DOHH2 (cell line): Measurements from ENCODE around the gene MOXD1.

Source experiments
- H3F3A ChIP-seq: fragments of 200-600 bp; sonication (generic), shearing (Covaris generic); 2 replicates; pipeline ENCODE4 v1.6.0; 2016; ENCODE audit warnings: antibody characterized with exemption, mild to moderate bottlenecking; ENCODE audit not compliant: control insufficient read depth, insufficient read depth
- H3K27ac ChIP-seq: fragments of 200-600 bp; sonication (generic); 2 replicates; pipeline ENCODE4 v1.5.1; 2014; ENCODE audit warnings: low read depth, mild to moderate bottlenecking, low read length, moderate library complexity
- H3K27me3 ChIP-seq: fragments of 200-600 bp; sonication (generic); 2 replicates; pipeline ENCODE4 v1.6.1; 2014; ENCODE audit warnings: mild to moderate bottlenecking, low read length, mixed read lengths; ENCODE audit not compliant: control insufficient read depth
- H3K36me3 ChIP-seq: fragments of 200-600 bp; sonication (generic); 2 replicates; pipeline ENCODE4 v1.6.1; 2014; ENCODE audit warnings: mild to moderate bottlenecking, low read length, moderate library complexity, mixed read lengths; ENCODE audit not compliant: control insufficient read depth
- H3K4me1 ChIP-seq: fragments of 200-600 bp; sonication (generic); 2 replicates; pipeline ENCODE4 v1.6.1; 2014; ENCODE audit warnings: mild to moderate bottlenecking, low read length, mixed read lengths; ENCODE audit not compliant: control insufficient read depth
- H3K4me2 ChIP-seq: fragments of 200-600 bp; sonication (generic); 2 replicates; pipeline ENCODE4 v1.6.0; 2014; ENCODE audit warnings: mild to moderate bottlenecking, low read length, moderate library complexity
- H3K4me3 ChIP-seq: fragments of 200-600 bp; sonication (generic); 2 replicates; pipeline ENCODE4 v1.5.1; 2014; ENCODE audit warnings: mild to moderate bottlenecking, low read length, mixed read lengths
- H3K79me2 ChIP-seq: fragments of 200-600 bp; sonication (generic); 2 replicates; pipeline ENCODE4 v1.6.1; 2014; ENCODE audit warnings: mild to moderate bottlenecking, low read length, mixed read lengths; ENCODE audit not compliant: control insufficient read depth
- H3K9me2 ChIP-seq: fragments of 200-600 bp; sonication (generic); replicated peaks from 2 replicates; pipeline ENCODE4 v1.6.1; 2014; ENCODE audit warnings: mild to moderate bottlenecking, low read length, mixed read lengths; ENCODE audit not compliant: control insufficient read depth
- H3K9me3 ChIP-seq: fragments of 200-600 bp; sonication (generic); 2 replicates; pipeline ENCODE4 v1.6.1; 2014; ENCODE audit warnings: antibody characterized with exemption, low read length, mixed read lengths; ENCODE audit not compliant: control insufficient read depth, insufficient read depth
- H4K20me1 ChIP-seq: fragments of 200-600 bp; sonication (generic); 2 replicates; pipeline ENCODE4 v1.6.0; 2014; ENCODE audit warnings: low read depth, mild to moderate bottlenecking, antibody characterized with exemption, low read length, moderate library complexity; ENCODE audit not compliant: control insufficient read depth, insufficient read depth
- CTCF ChIP-seq: fragments of 200-600 bp; sonication (generic); IDR thresholded peaks from one replicate; pipeline ENCODE4 v1.5.1; 2014; ENCODE audit warnings: antibody characterized with exemption, mild to moderate bottlenecking, low read depth, low read length; ENCODE audit not compliant: poor library complexity, severe bottlenecking
- EZH2phosphoT487 ChIP-seq: fragments of 200-600 bp; sonication (generic); IDR thresholded peaks from 2 replicates; pipeline ENCODE4 v1.6.1; 2017; ENCODE audit warnings: borderline replicate concordance, mild to moderate bottlenecking, antibody characterized with exemption, low read length, moderate library complexity, mixed read lengths

MOXD1 gene

GRCh38 chr6:132414761-132415160 lies 13.5 kb upstream of the MOXD1 start:
- no peak overlapping the region for H3K4me2 ChIP-seq
- no peak overlapping the region for H3K27ac ChIP-seq
- H3K4me1 ChIP-seq = no peaks in the 10 kb centered on the region; the same call in 1 of the 2 replicates
- H3K79me2 ChIP-seq = no peaks in the 10 kb centered on the region
- no peaks in the 10 kb centered on the region for H4K20me1 ChIP-seq
- no peaks in the 10 kb centered on the region for H3F3A ChIP-seq
- no peak overlapping the region for H3K4me3 ChIP-seq
- no peaks in the 10 kb centered on the region for H3K36me3 ChIP-seq
- TF ChIP-seq EZH2phosphoT487 = no peak
- TF ChIP-seq CTCF = no peak
- peaks cover 14% of the 10 kb centered on the region for H3K9me3 ChIP-seq
- peaks cover 11% of the 10 kb centered on the region for H3K27me3 ChIP-seq
- no peaks in the 10 kb centered on the region for H3K9me2 ChIP-seq

- Histone ChIP-seq H3K4me2 (no peak overlapping the region), H3F3A (no peaks in the 10 kb centered on the region), H3K79me2 (no peaks in the 10 kb centered on the region), H3K36me3 (no peaks in the 10 kb centered on the region), H3K27me3 (peaks cover 11% of the 10 kb centered on the region), H3K9me3 (peaks cover 14% of the 10 kb centered on the region), H4K20me1 (no peaks in the 10 kb centered on the region), H3K4me1 (no peaks in the 10 kb centered on the region; the same call in 1 of the 2 replicates), H3K27ac (no peak overlapping the region), H3K4me3 (no peak overlapping the region), H3K9me2 (no peaks in the 10 kb centered on the region)
- TF ChIP-seq EZH2phosphoT487 (no peak), CTCF (no peak)
Measured at GRCh38 chr6:132414322-132414721, 13.0 kb upstream of the MOXD1 start.

- no peak for TF ChIP-seq EZH2phosphoT487
- TF ChIP-seq CTCF = no peak
Measured at GRCh38 chr6:132413499-132413802, 12.2 kb upstream of the MOXD1 start.

More at GRCh38 chr6:132413499-132413802, 12.2 kb upstream of the MOXD1 start:
- H3K36me3 ChIP-seq = no peaks in the 10 kb centered on the region
- H3K9me2 ChIP-seq = no peaks in the 10 kb centered on the region
- no peaks in the 10 kb centered on the region for H3K79me2 ChIP-seq
- peaks cover 11% of the 10 kb centered on the region for H3K27me3 ChIP-seq
- H3K4me3 ChIP-seq = no peak overlapping the region
- peaks cover 14% of the 10 kb centered on the region for H3K9me3 ChIP-seq
- no peaks in the 10 kb centered on the region; the same call in 1 of the 2 replicates for H3K4me1 ChIP-seq
- H4K20me1 ChIP-seq = no peaks in the 10 kb centered on the region
- H3K4me2 ChIP-seq = no peak overlapping the region
- H3K27ac ChIP-seq = no peak overlapping the region
- H3F3A ChIP-seq = no peaks in the 10 kb centered on the region
